SU-DHL-6 (cell line): ENCODE measurements around the gene POU5F1.

Source experiments
- EZH2phosphoT487 ChIP-seq: fragments of 200-600 bp; sonication (generic), shearing (Covaris generic); conservative IDR thresholded peaks from 2 replicates; pipeline ENCODE4 v1.6.1; 2018; ENCODE audit warnings: mild to moderate bottlenecking, antibody characterized with exemption, low read length, moderate library complexity, mixed read lengths
- TF ChIP-seq, protein P1 (sequence below): fragments of 200-600 bp; sonication (generic); IDR thresholded peaks from one replicate; pipeline ENCODE4 v1.5.1; 2017; ENCODE audit warnings: antibody characterized with exemption, mild to moderate bottlenecking, low read length, moderate library complexity; ENCODE audit not compliant: insufficient read depth, poor library complexity, severe bottlenecking

DNA sequence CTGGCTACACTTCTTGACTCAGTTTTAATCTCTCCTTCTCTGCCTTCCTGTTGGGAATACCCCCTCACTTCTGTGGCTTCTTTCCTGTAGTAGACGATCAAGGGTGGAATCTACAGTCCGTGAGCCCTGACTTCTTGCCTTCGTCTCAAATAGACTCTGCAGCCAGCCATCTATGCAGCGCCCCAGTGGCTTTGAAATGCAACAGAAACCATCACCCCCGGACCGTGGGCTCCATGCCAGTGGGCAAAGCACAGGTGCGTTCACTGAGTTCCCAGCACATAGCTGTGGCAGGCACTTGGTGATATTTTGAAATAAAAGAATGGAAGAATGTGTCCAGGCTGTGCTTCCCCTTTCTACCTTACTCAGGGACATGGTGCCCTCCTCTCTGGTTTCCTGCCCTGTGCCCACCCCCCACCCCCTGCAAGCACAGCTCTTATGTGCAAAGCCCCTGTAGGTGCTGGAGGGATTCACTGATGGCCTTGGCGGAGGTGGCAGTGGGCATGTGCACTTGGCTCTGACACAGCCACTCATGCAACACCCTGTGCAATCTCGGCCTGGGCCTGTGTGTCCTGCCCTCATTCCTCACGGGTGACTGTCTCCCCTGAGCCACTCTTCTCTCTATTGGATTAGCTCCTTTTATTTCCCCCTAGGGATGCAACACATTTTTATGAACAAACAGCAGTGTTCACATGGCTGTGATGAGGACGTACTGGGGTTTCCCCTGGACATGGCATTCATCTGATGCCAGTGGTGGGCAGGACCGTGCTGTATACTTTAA lies 44.7 kb downstream of the POU5F1 start:
- TF ChIP-seq, protein P1, sequence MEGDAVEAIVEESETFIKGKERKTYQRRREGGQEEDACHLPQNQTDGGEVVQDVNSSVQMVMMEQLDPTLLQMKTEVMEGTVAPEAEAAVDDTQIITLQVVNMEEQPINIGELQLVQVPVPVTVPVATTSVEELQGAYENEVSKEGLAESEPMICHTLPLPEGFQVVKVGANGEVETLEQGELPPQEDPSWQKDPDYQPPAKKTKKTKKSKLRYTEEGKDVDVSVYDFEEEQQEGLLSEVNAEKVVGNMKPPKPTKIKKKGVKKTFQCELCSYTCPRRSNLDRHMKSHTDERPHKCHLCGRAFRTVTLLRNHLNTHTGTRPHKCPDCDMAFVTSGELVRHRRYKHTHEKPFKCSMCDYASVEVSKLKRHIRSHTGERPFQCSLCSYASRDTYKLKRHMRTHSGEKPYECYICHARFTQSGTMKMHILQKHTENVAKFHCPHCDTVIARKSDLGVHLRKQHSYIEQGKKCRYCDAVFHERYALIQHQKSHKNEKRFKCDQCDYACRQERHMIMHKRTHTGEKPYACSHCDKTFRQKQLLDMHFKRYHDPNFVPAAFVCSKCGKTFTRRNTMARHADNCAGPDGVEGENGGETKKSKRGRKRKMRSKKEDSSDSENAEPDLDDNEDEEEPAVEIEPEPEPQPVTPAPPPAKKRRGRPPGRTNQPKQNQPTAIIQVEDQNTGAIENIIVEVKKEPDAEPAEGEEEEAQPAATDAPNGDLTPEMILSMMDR, result no peak
- no peak for TF ChIP-seq EZH2phosphoT487
